ENCODE measurements around the gene ZNF221. TPM values are rescaled to one million over a fixed set of nuclear protein-coding genes. Genes with fewer than 3 reads are reported as not detected.
"Not testable (repeated sequence)": the region's sequence is repeated elsewhere in the genome, so short reads cannot be mapped to it uniquely, and the experiment has no call there.

ZNF221 gene
- total and polyA plus RNA-seq, 2 experiments from 2014 or later: 1.9 to 3.8 TPM

- Histone ChIP-seq H3K79me2 (ENCODE audit: insufficient read depth) (peaks cover 31% of the 10 kb centered on the region), H3K27me3 (replicated peaks; ENCODE audit: insufficient read depth) (no peaks in the 10 kb centered on the region), H3F3A (ENCODE audit: insufficient read depth) (peaks cover 11% of the 10 kb centered on the region), H3K27ac (no peak overlapping the region), H3K9ac (no peak overlapping the region), H3K9me2 (ENCODE audit: insufficient read depth) (no peaks in the 10 kb centered on the region; the same call in 1 of the 2 replicates), H3K4me2 (ENCODE audit: unreplicated experiment) (no peak overlapping the region), H3K4me1 (ENCODE audit: insufficient read depth) (peaks cover 9% of the 10 kb centered on the region; the same call in 1 of the 2 replicates), H2AFZ (peak overlapping the region; percentile 93), H3K36me3 (ENCODE audit: low read depth) (peaks cover 11% of the 10 kb centered on the region), H3K4me3 (no peak overlapping the region), H4K20me1 (ENCODE audit: insufficient read depth) (no peaks in the 10 kb centered on the region), H3K9me3 (ENCODE audit: low read depth) (no peaks in the 10 kb centered on the region)
- DNase-seq: no peak
- in situ Hi-C loops (cut with MboI): no loop called here
- TF ChIP-seq EZH2phosphoT487 (IDR thresholded peaks at IDR 0.05; ENCODE audit: insufficient read depth, low read depth) (no peak), EZH2 (IDR thresholded peaks at IDR 0.05; ENCODE audit: insufficient read depth, poor library complexity, severe bottlenecking) (no peak)
- WGBS, 2 experiments (ENCODE audit: low coverage in 1 of 2, low lambda C conversion rate in 2 of 2, missing lambda C conversion rate in 2 of 2): 76 to 77% methylated on average over 5 of the region's 5 CpGs
Observed at GRCh38 chr19:43936188-43936587, 14.8 kb upstream of the ZNF221 start.

- H3K79me2 ChIP-seq (ENCODE audit: insufficient read depth): no peaks in the 10 kb centered on the region
- H3K9me3 ChIP-seq (ENCODE audit: low read depth): no peaks in the 10 kb centered on the region
Observed at GRCh38 chr19:43939557-43940260, 11.3 kb upstream of the ZNF221 start.

GRCh38 chr19:43940719-43941118 lies 10.3 kb upstream of the ZNF221 start:
- 39 to 44% methylated on average over 4 of the region's 4 CpGs for WGBS, 2 experiments (ENCODE audit: low coverage in 1 of 2, low lambda C conversion rate in 2 of 2, missing lambda C conversion rate in 2 of 2)
- in situ Hi-C loops (cut with MboI): no loop called here
- H3K27me3 ChIP-seq (replicated peaks; ENCODE audit: insufficient read depth): no peaks in the 10 kb centered on the region
- no peak overlapping the region for H2AFZ ChIP-seq
- TF ChIP-seq EZH2phosphoT487 (IDR thresholded peaks at IDR 0.05; ENCODE audit: insufficient read depth, low read depth): no peak
- TF ChIP-seq EZH2 (IDR thresholded peaks at IDR 0.05; ENCODE audit: insufficient read depth, poor library complexity, severe bottlenecking): no peak
- H3K79me2 ChIP-seq (ENCODE audit: insufficient read depth): no peaks in the 10 kb centered on the region
- no peak overlapping the region for H3K27ac ChIP-seq
- no peak overlapping the region for H3K4me3 ChIP-seq
- H4K20me1 ChIP-seq (ENCODE audit: insufficient read depth): no peaks in the 10 kb centered on the region
- DNase-seq: no peak
- H3K4me1 ChIP-seq (ENCODE audit: insufficient read depth): no peaks in the 10 kb centered on the region
- H3K9me2 ChIP-seq (ENCODE audit: insufficient read depth): no peaks in the 10 kb centered on the region; the same call in 1 of the 2 replicates
- no peak overlapping the region for H3K9ac ChIP-seq
- H3K9me3 ChIP-seq (ENCODE audit: low read depth): no peaks in the 10 kb centered on the region
- H3F3A ChIP-seq (ENCODE audit: insufficient read depth): no peaks in the 10 kb centered on the region
- H3K4me2 ChIP-seq (ENCODE audit: unreplicated experiment): no peak overlapping the region
- H3K36me3 ChIP-seq (ENCODE audit: low read depth): no peaks in the 10 kb centered on the region

More at GRCh38 chr19:43939557-43940260, 11.3 kb upstream of the ZNF221 start:
- H3F3A ChIP-seq (ENCODE audit: insufficient read depth): 0 out of 2 replicates have a peak, but pooled peaks cover under 1% of the 10 kb centered on the region
- in situ Hi-C loops (cut with MboI): no loop called here
- no peak for TF ChIP-seq EZH2phosphoT487 (IDR thresholded peaks at IDR 0.05; ENCODE audit: insufficient read depth, low read depth)
- TF ChIP-seq EZH2 (IDR thresholded peaks at IDR 0.05; ENCODE audit: insufficient read depth, poor library complexity, severe bottlenecking): no peak
- 45 to 46% methylated on average over 3 of the region's 3 CpGs for WGBS, 2 experiments (ENCODE audit: low coverage in 1 of 2, low lambda C conversion rate in 2 of 2, missing lambda C conversion rate in 2 of 2)
- no peak overlapping the region for H2AFZ ChIP-seq
- no peak overlapping the region for H3K9ac ChIP-seq
- H3K4me1 ChIP-seq (ENCODE audit: insufficient read depth): no peaks in the 10 kb centered on the region
- no peak overlapping the region for H3K4me3 ChIP-seq
- no peaks in the 10 kb centered on the region for H3K27me3 ChIP-seq (replicated peaks; ENCODE audit: insufficient read depth)
- H4K20me1 ChIP-seq (ENCODE audit: insufficient read depth): no peaks in the 10 kb centered on the region
- no peaks in the 10 kb centered on the region for H3K36me3 ChIP-seq (ENCODE audit: low read depth)
- no peaks in the 10 kb centered on the region; the same call in 1 of the 2 replicates for H3K9me2 ChIP-seq (ENCODE audit: insufficient read depth)
- H3K4me2 ChIP-seq (ENCODE audit: unreplicated experiment): no peak overlapping the region
- no peak for DNase-seq
- no peak overlapping the region for H3K27ac ChIP-seq

GRCh38 chr19:43941209-43941608 lies 9.8 kb upstream of the ZNF221 start:
- in situ Hi-C loops (cut with MboI): no loop called here
- H3K79me2 ChIP-seq (ENCODE audit: insufficient read depth): no peaks in the 10 kb centered on the region
- no peaks in the 10 kb centered on the region for H3K4me1 ChIP-seq (ENCODE audit: insufficient read depth)
- H3K27ac ChIP-seq: no peak overlapping the region
- no peak for TF ChIP-seq EZH2phosphoT487 (IDR thresholded peaks at IDR 0.05; ENCODE audit: insufficient read depth, low read depth)
- TF ChIP-seq EZH2 (IDR thresholded peaks at IDR 0.05; ENCODE audit: insufficient read depth, poor library complexity, severe bottlenecking): no peak
- no peaks in the 10 kb centered on the region; the same call in 1 of the 2 replicates for H3K9me2 ChIP-seq (ENCODE audit: insufficient read depth)
- WGBS, 2 experiments (ENCODE audit: low coverage in 1 of 2, low lambda C conversion rate in 2 of 2, missing lambda C conversion rate in 2 of 2): 6 to 11% methylated on average over 5 of the region's 5 CpGs
- no peaks in the 10 kb centered on the region for H3F3A ChIP-seq (ENCODE audit: insufficient read depth)
- no peaks in the 10 kb centered on the region for H4K20me1 ChIP-seq (ENCODE audit: insufficient read depth)
- no peak for DNase-seq
- no peak overlapping the region for H3K4me2 ChIP-seq (ENCODE audit: unreplicated experiment)
- no peaks in the 10 kb centered on the region for H3K9me3 ChIP-seq (ENCODE audit: low read depth)
- H2AFZ ChIP-seq: no peak overlapping the region
- H3K27me3 ChIP-seq (replicated peaks; ENCODE audit: insufficient read depth): no peaks in the 10 kb centered on the region
- H3K36me3 ChIP-seq (ENCODE audit: low read depth): no peaks in the 10 kb centered on the region
- no peak overlapping the region for H3K9ac ChIP-seq
- H3K4me3 ChIP-seq: no peak overlapping the region

- H3K9ac ChIP-seq; H3K27me3 ChIP-seq (replicated peaks; ENCODE audit: insufficient read depth); H3K79me2 ChIP-seq (ENCODE audit: insufficient read depth); H2AFZ ChIP-seq; H4K20me1 ChIP-seq (ENCODE audit: insufficient read depth); H3K9me3 ChIP-seq (ENCODE audit: low read depth); H3F3A ChIP-seq (ENCODE audit: insufficient read depth); DNase-seq; H3K27ac ChIP-seq; H3K9me2 ChIP-seq (ENCODE audit: insufficient read depth); H3K36me3 ChIP-seq (ENCODE audit: low read depth); H3K4me3 ChIP-seq; in situ Hi-C loops (cut with MboI); H3K4me2 ChIP-seq (ENCODE audit: unreplicated experiment); H3K4me1 ChIP-seq (ENCODE audit: insufficient read depth): not testable (repeated sequence)
- 0% methylated on average over 1 of the region's 1 CpG for WGBS, 2 experiments (ENCODE audit: low coverage in 1 of 2, low lambda C conversion rate in 2 of 2, missing lambda C conversion rate in 2 of 2)
Observed at GRCh38 chr19:43947412-43947811, 3.6 kb upstream of the ZNF221 start.

- in situ Hi-C loops (cut with MboI); H3F3A ChIP-seq (ENCODE audit: insufficient read depth); H3K9me3 ChIP-seq (ENCODE audit: low read depth): not testable (repeated sequence)
Observed at GRCh38 chr19:43949803-43950202, 1.2 kb upstream of the ZNF221 start.

More at GRCh38 chr19:43949803-43950202, 1.2 kb upstream of the ZNF221 start:
- not testable (repeated sequence) for H3K27me3 ChIP-seq (replicated peaks; ENCODE audit: insufficient read depth); DNase-seq; H3K9me2 ChIP-seq (ENCODE audit: insufficient read depth); H3K4me3 ChIP-seq; H3K9ac ChIP-seq; H3K4me1 ChIP-seq (ENCODE audit: insufficient read depth); H3K79me2 ChIP-seq (ENCODE audit: insufficient read depth); H2AFZ ChIP-seq; H3K4me2 ChIP-seq (ENCODE audit: unreplicated experiment); H3K36me3 ChIP-seq (ENCODE audit: low read depth); H4K20me1 ChIP-seq (ENCODE audit: insufficient read depth); H3K27ac ChIP-seq
- 30 to 41% methylated on average over 2 of the region's 2 CpGs for WGBS, 2 experiments (ENCODE audit: low coverage in 1 of 2, low lambda C conversion rate in 2 of 2, missing lambda C conversion rate in 2 of 2)
